ENCODE measurements around the gene CATSPERD. TPM values are rescaled to one million over a fixed set of nuclear protein-coding genes. Genes with fewer than 3 reads are reported as not detected.
A peak's percentile ranks its signal among the peaks of the same experiment; 100 is the strongest.

CATSPERD gene
- total and polyA plus RNA-seq, 9 of the 15 experiments (the other 6 are each of a cell fraction or from before 2014, with no cell fraction given) = not detected

GRCh38 chr19:5789886-5790558 lies 69.6 kb downstream of the CATSPERD start:
- no peaks in the 10 kb centered on the region for H3K27me3 ChIP-seq (ENCODE audit: control insufficient read depth in 2 of 2, insufficient read depth in 2 of 2, low read length in 2 of 2)
- peak overlapping the region; percentile 100 for H3K27ac ChIP-seq (ENCODE audit: extremely low read depth, low read depth, low read length)
- H3K9me3 ChIP-seq (replicated peaks; ENCODE audit: control insufficient read depth, insufficient read depth, low read depth, low read length) = no peaks in the 10 kb centered on the region
- H3K4me3 ChIP-seq = peak overlapping the region; percentile 65
- peaks cover 21% of the 10 kb centered on the region for H3K79me2 ChIP-seq (ENCODE audit: control insufficient read depth, insufficient read depth, low read length)
- ATAC-seq (no peak), DNase-seq (ENCODE audit: extremely low read depth in 1 of 4, low spot score in 3 of 4) (no peak), FAIRE-seq (no peak)
- no peak for TF ChIP-seq MEF2A (IDR thresholded peaks at IDR 0.05; ENCODE audit: control insufficient read depth, low read depth, low read length)
- no peak for TF ChIP-seq NCOA2 (IDR thresholded peaks at IDR 0.05; ENCODE audit: partially characterized antibody in 2 of 2)
- no peak for TF ChIP-seq ZZZ3 (IDR thresholded peaks at IDR 0.05)
- TF ChIP-seq FOSL1 (tag; conservative IDR thresholded peaks at IDR 0.05) = no peak
- TF ChIP-seq ZNF507 (tag; conservative IDR thresholded peaks at IDR 0.05) = no peak
- TF ChIP-seq RBM39 (optimal IDR thresholded peaks at IDR 0.05; ENCODE audit: low read depth, low read length) = peak; percentile 82
- peak; percentile 55 for TF ChIP-seq RBM25 (IDR thresholded peaks at IDR 0.05; ENCODE audit: low read depth, low read length, severe bottlenecking)
- TF ChIP-seq ZNF146 (CRISPR knock-in tag; IDR thresholded peaks at IDR 0.05; ENCODE audit: unreplicated experiment) = no peak
- TF ChIP-seq BCOR (IDR thresholded peaks at IDR 0.05) = peak; percentile 66
- no peak for TF ChIP-seq BRCA1 (IDR thresholded peaks at IDR 0.05)
- 0 out of 2 replicates have a peak, but pooled peaks have one; percentile 81 for TF ChIP-seq BRCA1 (CRISPR knock-in tag; IDR thresholded peaks at IDR 0.05)
- ChIA-PET CTCF (ENCODE audit: low intra/inter-chr PET ratio) (interaction anchor here (0.6 kb wide), 1 partner anchor 1671 kb away, joined by 3 read pairs; no protein-coding TSS in a partner anchor), POLR2A (interaction anchor here (0.6 to 2.1 kb wide), 15 partner anchors 9 to 1022 kb away, joined by 3 to 17 read pairs (median 4); partner anchors contain the start of genes CATSPERD, LONP1, NDUFA11 and RPL36)
- H4K20me1 ChIP-seq (replicated peaks; ENCODE audit: control insufficient read depth, insufficient read depth, low read length) = 0 out of 2 replicates have a peak, but pooled peaks cover 10% of the 10 kb centered on the region
- peaks cover 4 to 46% of the 10 kb centered on the region in 2 experiments; a peak in 3 of 5 replicates for H3K4me1 ChIP-seq (replicated peaks in 1 of 2; ENCODE audit: control insufficient read depth in 2 of 2, insufficient read depth in 2 of 2, low read length in 2 of 2)
- H3K9ac ChIP-seq (ENCODE audit: insufficient read depth in 1 of 2, low read depth in 2 of 2, low read length in 2 of 2) = peak overlapping the region; percentile 99
- peaks cover 52% of the 10 kb centered on the region for H3K36me3 ChIP-seq (ENCODE audit: control insufficient read depth, insufficient read depth, low read length)
- H3K4me2 ChIP-seq (ENCODE audit: insufficient read depth, low read length) = peak overlapping the region; percentile 98
- no peaks in the 10 kb centered on the region for H3K9me1 ChIP-seq (ENCODE audit: control insufficient read depth, insufficient read depth, low read length)
- 50% methylated on average over 25 of the region's 26 CpGs for WGBS (ENCODE audit: insufficient coverage, low coverage, missing lambda C conversion rate)
- peak overlapping the region; percentile 67; the same call in 1 of the 2 replicates for H2AFZ ChIP-seq (ENCODE audit: low read depth, low read length)
- intact Hi-C loops (cut with micrococcal nuclease) (loop anchor here (2.0 kb wide), 2 partner anchors 71 to 99 kb away; partner anchors contain the start of gene RPL36), in situ Hi-C loops (cut with MboI) (no loop called here)
- no TSS peak for BruUV-seq (replicated peaks)

Data from K562 (cell line).